ENCODE results near the gene SNAPC2.

- TF ChIP-seq POLR2AphosphoS5 (IDR thresholded peaks at IDR 0.05; ENCODE audit: low read depth, low read length): no peak
- TF ChIP-seq CTCF (IDR thresholded peaks at IDR 0.05): no peak
Observed at GRCh38 chr19:7895565-7895964, 24.6 kb upstream of the SNAPC2 start.

Measured in Panc1 (cell line).